ENCODE measurements around the gene SRGAP2B. TPM values are rescaled to one million over a fixed set of nuclear protein-coding genes. Genes with fewer than 3 reads are reported as not detected.
A peak's percentile ranks its signal among the peaks of the same experiment; 100 is the strongest.
"Not testable (repeated sequence)": the region's sequence is repeated elsewhere in the genome, so short reads cannot be mapped to it uniquely, and the experiment has no call there.

SRGAP2B gene
- total and polyA plus RNA-seq, 2 of the 4 experiments (the other 2 are of a cell fraction), result 15.9 to 50.7 TPM

GRCh38 chr1:145017725-145018124 is 77.4 kb downstream of the SRGAP2B start:
- dilution Hi-C loops (cut with HindIII; ENCODE audit: low sequenced_read_pairs, unreplicated experiment); H3K4ac ChIP-seq (ENCODE audit: low read depth, low read length); H3K27me3 ChIP-seq (ENCODE audit: control insufficient read depth, insufficient read depth, low read length); H2AFZ ChIP-seq (replicated peaks; ENCODE audit: low read length, poor library complexity); H4K8ac ChIP-seq (ENCODE audit: low read depth in 2 of 2, low read length in 2 of 2); H4K20me1 ChIP-seq (ENCODE audit: insufficient read depth, low read length); H3K4me3 ChIP-seq (ENCODE audit: insufficient read depth, low read depth, low read length); H4K5ac ChIP-seq (ENCODE audit: low read depth, low read length); H2BK15ac ChIP-seq (ENCODE audit: low read depth, low read length); H3K4me2 ChIP-seq (ENCODE audit: low read depth, low read length); H2AK9ac ChIP-seq (replicated peaks; ENCODE audit: low read depth, low read length, poor library complexity); H3K4me1 ChIP-seq (ENCODE audit: control insufficient read depth, insufficient read depth, low read length); H3K56ac ChIP-seq (ENCODE audit: extremely low read depth, insufficient read depth, low read length); H3K9ac ChIP-seq (ENCODE audit: low read depth, low read length); BruUV-seq (replicated peaks); H3K23ac ChIP-seq (ENCODE audit: low read depth, low read length); H4K91ac ChIP-seq (ENCODE audit: insufficient read depth, low read depth, low read length); H2BK120ac ChIP-seq (ENCODE audit: low read depth, low read length); H3K9me3 ChIP-seq (ENCODE audit: control insufficient read depth, insufficient read depth, low read length); H3K79me1 ChIP-seq (ENCODE audit: low read depth in 1 of 2, low read length in 2 of 2); H3K36me3 ChIP-seq (ENCODE audit: control insufficient read depth, insufficient read depth, low read length); H2AK5ac ChIP-seq (ENCODE audit: low read depth, low read length); DNase-seq; H3K27ac ChIP-seq (ENCODE audit: insufficient read depth, low read length); H3K9me1 ChIP-seq (ENCODE audit: insufficient read depth, low read length); POLR2A ChIA-PET (ENCODE audit: unreplicated experiment); H3K18ac ChIP-seq (ENCODE audit: low read depth, low read length); ATAC-seq (ENCODE audit: low read depth); H2BK5ac ChIP-seq (ENCODE audit: low read depth, low read length, poor library complexity, severe bottlenecking); intact Hi-C loops (cut with micrococcal nuclease); H3K14ac ChIP-seq (replicated peaks; ENCODE audit: low read depth, low read length); CTCF ChIA-PET; H2BK20ac ChIP-seq (ENCODE audit: low read depth, low read length); in situ Hi-C loops (cut with MboI; ENCODE audit: low sequenced_read_pairs): not testable (repeated sequence)
- WGBS, 2 experiments (ENCODE audit: extremely low coverage in 2 of 2, insufficient read length in 1 of 2), result no CpG with 5 or more reads among the region's 2 CpGs
- TF ChIP-seq CEBPB (IDR thresholded peaks at IDR 0.05; ENCODE audit: low read depth, low read length), result peak; percentile 23; the same call in 1 of the 2 replicates

- H3K27ac ChIP-seq (ENCODE audit: insufficient read depth, low read length); H3K4me1 ChIP-seq (ENCODE audit: control insufficient read depth, insufficient read depth, low read length); H3K4ac ChIP-seq (ENCODE audit: low read depth, low read length); H3K36me3 ChIP-seq (ENCODE audit: control insufficient read depth, insufficient read depth, low read length); in situ Hi-C loops (cut with MboI; ENCODE audit: low sequenced_read_pairs); H2BK5ac ChIP-seq (ENCODE audit: low read depth, low read length, poor library complexity, severe bottlenecking); H3K23ac ChIP-seq (ENCODE audit: low read depth, low read length); H4K91ac ChIP-seq (ENCODE audit: insufficient read depth, low read depth, low read length); CTCF ChIA-PET; H4K5ac ChIP-seq (ENCODE audit: low read depth, low read length); H2AK5ac ChIP-seq (ENCODE audit: low read depth, low read length); DNase-seq; H3K4me2 ChIP-seq (ENCODE audit: low read depth, low read length); H2BK120ac ChIP-seq (ENCODE audit: low read depth, low read length); H3K14ac ChIP-seq (replicated peaks; ENCODE audit: low read depth, low read length); H2BK15ac ChIP-seq (ENCODE audit: low read depth, low read length); H3K9me3 ChIP-seq (ENCODE audit: control insufficient read depth, insufficient read depth, low read length); POLR2A ChIA-PET (ENCODE audit: unreplicated experiment); H2AK9ac ChIP-seq (replicated peaks; ENCODE audit: low read depth, low read length, poor library complexity); BruUV-seq (replicated peaks); H3K9me1 ChIP-seq (ENCODE audit: insufficient read depth, low read length); intact Hi-C loops (cut with micrococcal nuclease); H3K27me3 ChIP-seq (ENCODE audit: control insufficient read depth, insufficient read depth, low read length); H3K9ac ChIP-seq (ENCODE audit: low read depth, low read length); H4K20me1 ChIP-seq (ENCODE audit: insufficient read depth, low read length); H4K8ac ChIP-seq (ENCODE audit: low read depth in 2 of 2, low read length in 2 of 2); H2BK20ac ChIP-seq (ENCODE audit: low read depth, low read length); dilution Hi-C loops (cut with HindIII; ENCODE audit: low sequenced_read_pairs, unreplicated experiment); H3K56ac ChIP-seq (ENCODE audit: extremely low read depth, insufficient read depth, low read length); H3K79me1 ChIP-seq (ENCODE audit: low read depth in 1 of 2, low read length in 2 of 2); H2AFZ ChIP-seq (replicated peaks; ENCODE audit: low read length, poor library complexity); H3K18ac ChIP-seq (ENCODE audit: low read depth, low read length); H3K4me3 ChIP-seq (ENCODE audit: insufficient read depth, low read depth, low read length): not testable (repeated sequence)
- peak; percentile 31 for ATAC-seq (ENCODE audit: low read depth)
Measured at GRCh38 chr1:145016492-145016862, 78.7 kb downstream of the SRGAP2B start.
